Measurements from ENCODE around the gene OR6K2.

OR6K2 gene

GRCh38 chr1:158706096-158706495 is 5.6 kb upstream of the OR6K2 start:
- CTCF ChIA-PET, result interaction anchor here (0.8 kb wide), 1 partner anchor 124 kb away, joined by 5 read pairs; no protein-coding TSS in a partner anchor
- TF ChIP-seq ZNF626 (tag by site-specific recombination; IDR thresholded peaks at IDR 0.05), result no peak
- TF ChIP-seq ZNF146 (tag by site-specific recombination; IDR thresholded peaks at IDR 0.05), result no peak
- TF ChIP-seq ZNF248 (tag by site-specific recombination; IDR thresholded peaks at IDR 0.05), result no peak
- TF ChIP-seq ZNF214 (tag by site-specific recombination; IDR thresholded peaks at IDR 0.05; ENCODE audit: borderline replicate concordance), result no peak
- no peak for TF ChIP-seq ZNF37A (tag by site-specific recombination; IDR thresholded peaks at IDR 0.05)
- no peak for TF ChIP-seq ZFHX2 (tag by site-specific recombination; conservative IDR thresholded peaks at IDR 0.05)
- TF ChIP-seq SALL2 (tag by site-specific recombination; IDR thresholded peaks at IDR 0.05; ENCODE audit: borderline replicate concordance), result no peak
- TF ChIP-seq ZIC2 (tag by site-specific recombination; IDR thresholded peaks at IDR 0.05), result no peak
- TF ChIP-seq ZNF114 (tag by site-specific recombination; IDR thresholded peaks at IDR 0.05), result no peak
- TF ChIP-seq ZBTB49 (tag by site-specific recombination; IDR thresholded peaks at IDR 0.05; ENCODE audit: low read depth), result no peak
- no peak for TF ChIP-seq ZNF585B (tag by site-specific recombination; IDR thresholded peaks at IDR 0.05)
- no peak for TF ChIP-seq ZNF433 (tag by site-specific recombination; IDR thresholded peaks at IDR 0.05; ENCODE audit: low read depth)
- TF ChIP-seq ZNF571 (tag by site-specific recombination; IDR thresholded peaks at IDR 0.05), result no peak
- no peak for TF ChIP-seq ZNF48 (tag by site-specific recombination; IDR thresholded peaks at IDR 0.05)
- no peak for TF ChIP-seq GLIS1 (tag by site-specific recombination; IDR thresholded peaks at IDR 0.05)
- TF ChIP-seq OVOL3 (tag by site-specific recombination; IDR thresholded peaks at IDR 0.05), result no peak
- no peak for TF ChIP-seq GFI1B (tag by site-specific recombination; IDR thresholded peaks at IDR 0.05)
- no peak for TF ChIP-seq AEBP2 (tag by site-specific recombination; IDR thresholded peaks at IDR 0.05; ENCODE audit: borderline replicate concordance)
- TF ChIP-seq ZNF548 (tag by site-specific recombination; IDR thresholded peaks at IDR 0.05), result no peak
- no peak for TF ChIP-seq ZNF202 (tag by site-specific recombination; IDR thresholded peaks at IDR 0.05; ENCODE audit: borderline replicate concordance)
- Histone ChIP-seq H3K4me3 (ENCODE audit: low read depth, low read length) (no peak overlapping the region), H3K9me3 (ENCODE audit: control insufficient read depth, insufficient read depth, low read depth, low read length) (no peaks in the 10 kb centered on the region), H3K36me3 (ENCODE audit: control insufficient read depth in 2 of 2, insufficient read depth in 1 of 2, low read length in 2 of 2) (no peaks in the 10 kb centered on the region), H3K27ac (ENCODE audit: extremely low read depth, low read depth, low read length) (no peak overlapping the region), H3K4me1 (ENCODE audit: control insufficient read depth, insufficient read depth, low read length) (no peaks in the 10 kb centered on the region)
- POLR2A ChIA-PET, result no interaction called here

GRCh38 chr1:158694596-158694995 is 5.9 kb downstream of the OR6K2 start:
- Histone ChIP-seq H3K27ac (ENCODE audit: extremely low read depth, low read depth, low read length) (no peak overlapping the region), H3K36me3 (ENCODE audit: control insufficient read depth in 2 of 2, insufficient read depth in 1 of 2, low read length in 2 of 2) (no peaks in the 10 kb centered on the region), H3K4me3 (ENCODE audit: low read depth, low read length) (no peak overlapping the region), H3K4me1 (ENCODE audit: control insufficient read depth, insufficient read depth, low read length) (no peaks in the 10 kb centered on the region), H3K9me3 (ENCODE audit: control insufficient read depth, insufficient read depth, low read depth, low read length) (no peaks in the 10 kb centered on the region)
- ChIA-PET CTCF (interaction anchor here (0.6 kb wide), 1 partner anchor 16 kb away, joined by 3 read pairs; no protein-coding TSS in a partner anchor), POLR2A (no interaction called here)
- no peak for TF ChIP-seq ZBTB1 (tag by site-specific recombination; IDR thresholded peaks at IDR 0.05)
- TF ChIP-seq ZNF394 (tag by site-specific recombination; IDR thresholded peaks at IDR 0.05; ENCODE audit: borderline replicate concordance), result no peak
